ENCODE results near the gene JOSD2. TPM values are rescaled to one million over a fixed set of nuclear protein-coding genes. Genes with fewer than 3 reads are reported as not detected.

Gene JOSD2
- polyA plus RNA-seq, 1 experiment, result 19.6 TPM

- no peaks in the 10 kb centered on the region; the same call in 1 of the 2 replicates for H3K9me3 ChIP-seq (ENCODE audit: control insufficient read depth, insufficient read depth, low read length)
- TF ChIP-seq CTCF (IDR thresholded peaks at IDR 0.05; ENCODE audit: low read depth, low read length), result no peak
- H3K27ac ChIP-seq (ENCODE audit: low read depth, low read length), result no peak overlapping the region
- peaks cover 3% of the 10 kb centered on the region for H3K27me3 ChIP-seq (ENCODE audit: control insufficient read depth, insufficient read depth, low read length)
- DNase-seq (ENCODE audit: low read depth, low spot score), result no peak
- CTCF ChIA-PET, result no interaction called here
- POLR2A ChIA-PET, result no interaction called here
- H3K4me3 ChIP-seq (ENCODE audit: low read depth, low read length), result no peak overlapping the region
These were observed 5.0 kb downstream of the JOSD2 start for GRCh38 chr19:50505856-50506611.

- TF ChIP-seq CTCF (IDR thresholded peaks at IDR 0.05; ENCODE audit: low read depth, low read length), result no peak
- Histone ChIP-seq H3K27me3 (ENCODE audit: control insufficient read depth, insufficient read depth, low read length) (peaks cover 27% of the 10 kb centered on the region), H3K9me3 (ENCODE audit: control insufficient read depth, insufficient read depth, low read length) (no peaks in the 10 kb centered on the region; the same call in 1 of the 2 replicates), H3K27ac (ENCODE audit: low read depth, low read length) (no peak overlapping the region), H3K4me3 (ENCODE audit: low read depth, low read length) (no peak overlapping the region)
- no peak for DNase-seq (ENCODE audit: low read depth, low spot score)
- ChIA-PET POLR2A (no interaction called here), CTCF (no interaction called here)
These were observed 9.2 kb downstream of the JOSD2 start for GRCh38 chr19:50501568-50502475.

GRCh38 chr19:50501186-50501567, 9.8 kb downstream of the JOSD2 start:
- no peaks in the 10 kb centered on the region; the same call in 1 of the 2 replicates for H3K9me3 ChIP-seq (ENCODE audit: control insufficient read depth, insufficient read depth, low read length)
- ChIA-PET POLR2A (no interaction called here), CTCF (no interaction called here)
- H3K27ac ChIP-seq (ENCODE audit: low read depth, low read length), result no peak overlapping the region
- no peak overlapping the region for H3K4me3 ChIP-seq (ENCODE audit: low read depth, low read length)
- H3K27me3 ChIP-seq (ENCODE audit: control insufficient read depth, insufficient read depth, low read length), result peaks cover 31% of the 10 kb centered on the region
- no peak for TF ChIP-seq CTCF (IDR thresholded peaks at IDR 0.05; ENCODE audit: low read depth, low read length)
- no peak for DNase-seq (ENCODE audit: low read depth, low spot score)

GRCh38 chr19:50500753-50501151, 10.2 kb downstream of the JOSD2 start:
- H3K27ac ChIP-seq (ENCODE audit: low read depth, low read length), result no peak overlapping the region

More at GRCh38 chr19:50500753-50501151, 10.2 kb downstream of the JOSD2 start:
- no peaks in the 10 kb centered on the region; the same call in 1 of the 2 replicates for H3K9me3 ChIP-seq (ENCODE audit: control insufficient read depth, insufficient read depth, low read length)
- H3K27me3 ChIP-seq (ENCODE audit: control insufficient read depth, insufficient read depth, low read length), result peaks cover 31% of the 10 kb centered on the region
- ChIA-PET CTCF (no interaction called here), POLR2A (no interaction called here)
- H3K4me3 ChIP-seq (ENCODE audit: low read depth, low read length), result no peak overlapping the region
- TF ChIP-seq CTCF (IDR thresholded peaks at IDR 0.05; ENCODE audit: low read depth, low read length), result no peak
- DNase-seq (ENCODE audit: low read depth, low spot score), result no peak
